HepG2 (cell line): ENCODE results near the gene RTN4RL2. TPM values are rescaled to one million over a fixed set of nuclear protein-coding genes. Genes with fewer than 3 reads are reported as not detected.

Experiments used
- ATAC-seq: fragments of 200-7000 bp; cut with Tn5 transposase; 3 replicates; pipeline ENCODE4 v1.9.1; 2020; ENCODE audit warnings: mild to moderate bottlenecking, moderate library complexity
- BruUV-seq: library from RNA; stranded (reverse); fragments of 400-500 nt; replicated peaks from 2 replicates; lab custom pipeline; 2021; lab: Mats Ljungman, UMichigan
- CTCF ChIA-PET: fragments of 300-600 bp; formaldehyde crosslinking; extraction: SDS; loops from one replicate; lab custom pipeline; 2021; ENCODE audit warnings: low total read pairs, inconsistent platforms, low intra/inter-chr PET ratio; lab: Yijun Ruan, JAX
- POLR2A ChIA-PET: fragments of 350-600 bp; sonication (Branson Sonifier 250); formaldehyde crosslinking; loops from one replicate; lab custom pipeline; 2020; ENCODE audit warnings: antibody characterized with exemption, inconsistent platforms; lab: Yijun Ruan, JAX
- DNase-seq: peaks from one replicate; pipeline ENCODE4 v3.0.0-alpha.2; 2015; ENCODE audit warnings: low spot score
- FAIRE-seq: peaks from 3 replicates; lab custom pipeline; 2011; peaks lifted over from hg19 to GRCh38; lab: Jason Lieb, UNC
- H2AFZ ChIP-seq: one replicate; pipeline ENCODE4 v1.6.1; 2011; ENCODE audit warnings: low read length, inconsistent platforms
- H3K27ac ChIP-seq: fragments of 300-600 bp; 3 replicates; pipeline ENCODE4 v1.8.0; 2011; ENCODE audit warnings: mixed run types, mild to moderate bottlenecking, mixed read lengths, low read length, inconsistent platforms; ENCODE audit not compliant: insufficient read depth; ENCODE audit errors: extremely low read length
- H3K27me3 ChIP-seq, 2 experiments: fragments of 200-600 bp in 1 of 2; 2 replicates in 1 of 2; 3 replicates in 1 of 2; pipeline versions ENCODE4 v1.6.0 to v1.8.0; 2011; ENCODE audit warnings: low read length in 2 of 2, mild to moderate bottlenecking in 2 of 2, moderate library complexity in 2 of 2, inconsistent platforms in 1 of 2; ENCODE audit not compliant: insufficient read depth in 2 of 2, control insufficient read depth in 1 of 2
- H3K36me3 ChIP-seq, 2 experiments: fragments of 200-600 bp in 1 of 2; replicated peaks in 1 of 2; 2 replicates in 1 of 2; 3 replicates in 1 of 2; pipeline versions ENCODE4 v1.5.1 to v1.8.0; 2011; ENCODE audit warnings: low read length in 2 of 2, inconsistent platforms in 1 of 2; ENCODE audit not compliant: insufficient read depth in 2 of 2, control insufficient read depth in 1 of 2
- H3K4me1 ChIP-seq: 2 replicates; pipeline ENCODE4 v1.5.1; 2012; ENCODE audit warnings: low read length, inconsistent platforms; ENCODE audit not compliant: insufficient read depth
- H3K4me2 ChIP-seq: 2 replicates; pipeline ENCODE4 v1.6.0; 2011; ENCODE audit warnings: low read depth, low read length, inconsistent platforms
- H3K4me3 ChIP-seq, 3 experiments: fragments of 200-600 bp in 1 of 3; sonication (generic), shearing (Covaris generic) in 1 of 3; replicated peaks in 1 of 3; 2 replicates each; pipeline ENCODE4 v1.5.1; 2011 to 2016; ENCODE audit warnings: low read length in 3 of 3, inconsistent platforms in 2 of 3, low read depth in 2 of 3, mild to moderate bottlenecking in 2 of 3, control low read depth in 1 of 3, mixed read lengths in 1 of 3; ENCODE audit not compliant: insufficient read depth in 1 of 3
- H3K79me2 ChIP-seq: one replicate; pipeline ENCODE4 v1.6.1; 2011; ENCODE audit warnings: low read length, inconsistent platforms; ENCODE audit not compliant: insufficient read depth
- H3K9ac ChIP-seq: 2 replicates; pipeline ENCODE4 v1.6.0; 2011; ENCODE audit warnings: mild to moderate bottlenecking, low read depth, low read length, inconsistent platforms; ENCODE audit not compliant: insufficient read depth
- H3K9me3 ChIP-seq: 2 replicates; pipeline ENCODE4 v1.5.1; 2012; ENCODE audit warnings: mild to moderate bottlenecking, low read length
- H4K20me1 ChIP-seq: 2 replicates; pipeline ENCODE4 v1.6.0; 2011; ENCODE audit warnings: inconsistent platforms, mild to moderate bottlenecking, low read length, moderate library complexity; ENCODE audit not compliant: insufficient read depth
- ARID5B ChIP-seq: IDR thresholded peaks from 2 replicates; pipeline ENCODE4 v1.4.0; 2020; ENCODE audit warnings: mild to moderate bottlenecking, missing genetic modification reagents
- BHLHE40 ChIP-seq: IDR thresholded peaks from 2 replicates; pipeline ENCODE4 v1.6.1; 2011; ENCODE audit warnings: low read length, improper control_type of control experiment
- CEBPB ChIP-seq: IDR thresholded peaks from 2 replicates; pipeline ENCODE4 v1.6.1; 2011; ENCODE audit warnings: low read depth, low read length, improper control_type of control experiment, borderline replicate concordance
- CHCHD3 ChIP-seq: sonication (generic); formaldehyde crosslinking; IDR thresholded peaks from 2 replicates; pipeline ENCODE4 v1.8.0; 2022; ENCODE audit warnings: mild to moderate bottlenecking, missing genetic modification reagents, moderate library complexity
- GATAD2A ChIP-seq: IDR thresholded peaks from 2 replicates; pipeline ENCODE4 v1.6.1; 2016
- HOMEZ ChIP-seq: IDR thresholded peaks from 2 replicates; pipeline ENCODE4 v1.6.1; 2016; ENCODE audit warnings: low read depth
- KLF11 ChIP-seq: IDR thresholded peaks from 2 replicates; pipeline ENCODE4 v1.6.1; 2016; ENCODE audit warnings: missing compliant biosample characterization
- MED1 ChIP-seq: sonication (generic); formaldehyde crosslinking; IDR thresholded peaks from 2 replicates; pipeline ENCODE4 v1.4.0; 2020; ENCODE audit warnings: missing genetic modification reagents
- PHB2 ChIP-seq: fragments of 450-650 bp; IDR thresholded peaks from 2 replicates; pipeline ENCODE4 v1.6.1; 2018; ENCODE audit not compliant: partially characterized antibody
- SNAPC2 ChIP-seq: sonication (generic); formaldehyde crosslinking; IDR thresholded peaks from 2 replicates; pipeline ENCODE4 v1.8.1; 2022; ENCODE audit warnings: mild to moderate bottlenecking, missing genetic modification reagents
- TBX3 ChIP-seq: fragments of 450-650 bp; IDR thresholded peaks from 2 replicates; pipeline ENCODE4 v1.6.1; 2017; ENCODE audit warnings: antibody characterized with exemption, mild to moderate bottlenecking, inconsistent platforms, borderline replicate concordance
- ZNF142 ChIP-seq: sonication (generic); formaldehyde crosslinking; IDR thresholded peaks from 2 replicates; pipeline ENCODE4 v1.4.0; 2020; ENCODE audit warnings: missing genetic modification reagents
- ZNF317 ChIP-seq: sonication (generic); formaldehyde crosslinking; IDR thresholded peaks from 2 replicates; pipeline ENCODE4 v1.5.0; 2020; ENCODE audit warnings: mild to moderate bottlenecking, missing genetic modification reagents
- WGBS: methylation state at CpG from one replicate; pipeline ENCODE4 v1.1.6; 2017; ENCODE audit warnings: low lambda C conversion rate; 5-methylcytosine and 5-hydroxymethylcytosine counted together
- in situ Hi-C: cut with HindIII; loops from 2 replicates; pipeline ENCODE4 v1.10.0; 2017; ENCODE audit warnings: low pct_unique_long_range_greater_than_20kb; ENCODE audit not compliant: extremely low pct_ligation_motif_present
- intact Hi-C: fragments of 100-400 bp; cut with micrococcal nuclease; formaldehyde crosslinking; loops from one replicate; pipeline ENCODE4 v1.10.0; 2022; ENCODE audit not compliant: unreplicated experiment
- polyA plus RNA-seq, 8 experiments: library from polyadenylated mRNA; depleted of rRNA in 3 of 8; stranded (reverse) in 7 of 8; unstranded in 1 of 8; fragments of >200 nt; fragmentation: Illumina TruSeq in 4 of 8; extraction: Trizol in 4 of 8; gene quantifications; 2 replicates each; pipeline versions ENCODE4 v1.2.1 to v1.2.3, GENCODE V29; 2011 to 2016; ENCODE audit warnings: low read depth in 4 of 8, missing spikeins in 1 of 8, mixed read lengths in 1 of 8; ENCODE audit not compliant: insufficient read depth in 1 of 8
- total RNA-seq, 5 experiments: library from RNA; depleted of rRNA; stranded (reverse); fragments of >200 nt; fragmentation: Illumina TruSeq; extraction: Trizol; gene quantifications; 2 replicates each; pipeline ENCODE4 v1.2.3, GENCODE V29; 2016; ENCODE audit warnings: low read depth in 1 of 5

RTN4RL2 gene
- total and polyA plus RNA-seq, 2 of the 13 experiments (the other 11 are each of a cell fraction or from before 2014, with no cell fraction given): 1.3 to 4.3 TPM

- peak overlapping the region; percentile 65 for H3K27ac ChIP-seq
- no peak for FAIRE-seq
- no peak overlapping the region for H2AFZ ChIP-seq
- H3K4me2 ChIP-seq: no peak overlapping the region
- no TSS peak for BruUV-seq
- no peaks in the 10 kb centered on the region for H3K27me3 ChIP-seq
- whole genome bisulfite sequencing: 71% methylated on average over 7 of the region's 7 CpGs
- in situ Hi-C loops: no loop called here
- H4K20me1 ChIP-seq: peaks cover 11% of the 10 kb centered on the region
- H3K36me3 ChIP-seq: peaks cover 6 to 43% of the 10 kb centered on the region in 2 experiments; a peak in 3 of 5 replicates
- ChIA-PET POLR2A (interaction anchor here (1.3 to 9.7 kb wide), 2 partner anchors 7 to 11 kb away, joined by 11 to 111 read pairs; partner anchors contain the start of gene SLC43A1), CTCF (no interaction called here)
- H3K79me2 ChIP-seq: peaks cover 66% of the 10 kb centered on the region
- no peak overlapping the region for H3K4me3 ChIP-seq
- peaks cover 90% of the 10 kb centered on the region for H3K4me1 ChIP-seq
- no peak overlapping the region for H3K9ac ChIP-seq
- no peak; the same call in 2 of the 3 replicates for ATAC-seq
- DNase-seq: no peak
- H3K9me3 ChIP-seq: no peaks in the 10 kb centered on the region
- intact Hi-C loops: no loop called here
- TF ChIP-seq CEBPB (no peak), GATAD2A (peak; percentile 47; the same call in 1 of the 2 replicates), HOMEZ (CRISPR knock-in tag) (no peak), ZNF142 (CRISPR knock-in tag) (0 out of 2 replicates have a peak, but pooled peaks have one; percentile 29), PHB2 (no peak), MED1 (CRISPR knock-in tag) (0 out of 2 replicates have a peak, but pooled peaks have one; percentile 25), BHLHE40 (peak; percentile 82), ZNF317 (no peak), SNAPC2 (CRISPR knock-in tag) (no peak), KLF11 (CRISPR knock-in tag) (no peak), CHCHD3 (CRISPR knock-in tag) (no peak), ARID5B (CRISPR knock-in tag) (0 out of 2 replicates have a peak, but pooled peaks have one; percentile 15), TBX3 (0 out of 2 replicates have a peak, but pooled peaks have one; percentile 22)
Measured at GRCh38 chr11:57508341-57509170, 48.2 kb downstream of the RTN4RL2 start.
